ENCODE measurements around the gene ANKRD11.
A peak's percentile ranks its signal among the peaks of the same experiment; 100 is the strongest.
"Not testable (repeated sequence)": the region's sequence is repeated elsewhere in the genome, so short reads cannot be mapped to it uniquely, and the experiment has no call there.

ANKRD11 gene

DNA sequence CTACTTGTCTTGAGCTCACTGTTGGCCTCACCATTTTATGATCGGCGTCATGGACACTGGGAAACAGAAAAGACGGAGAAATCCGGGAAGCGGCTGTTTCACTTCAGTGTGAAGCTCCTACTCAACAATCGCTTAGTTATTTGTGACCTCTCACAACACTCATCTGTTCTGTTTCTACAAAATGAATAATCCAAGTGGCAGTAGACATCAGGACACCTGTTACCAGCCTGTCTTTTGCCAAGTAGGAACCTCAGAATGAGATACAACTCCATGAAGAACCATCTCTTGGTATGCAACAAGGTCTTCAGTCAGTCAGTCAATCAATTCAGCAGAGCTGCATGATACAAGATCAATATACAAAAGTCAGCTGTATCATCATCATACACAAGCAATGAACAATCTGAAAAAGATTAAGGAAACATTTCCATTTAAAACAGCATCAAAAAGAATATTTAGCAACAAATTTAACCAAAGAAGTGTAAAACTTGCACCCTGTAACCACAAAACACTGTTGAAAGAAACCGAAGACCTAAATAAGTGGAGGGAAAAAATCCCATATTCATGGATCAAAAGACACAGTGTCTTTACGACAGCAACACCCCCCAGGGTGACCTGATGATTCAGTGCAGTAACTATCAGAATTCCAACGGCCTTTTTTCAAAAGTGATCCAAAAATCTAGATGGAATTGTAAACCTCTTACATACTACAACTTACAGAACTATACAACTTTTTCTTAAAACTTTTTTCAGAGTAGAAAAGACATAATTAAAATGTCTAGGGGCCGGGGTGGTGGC is 63.4 kb downstream of the ANKRD11 start:
- no peak for DNase-seq

- no peak for DNase-seq
Measured at GRCh38 chr16:89425523-89425922, 64.8 kb downstream of the ANKRD11 start.

GRCh38 chr16:89423681-89424260 is 66.6 kb downstream of the ANKRD11 start:
- DNase-seq: peak; percentile 30 to 51 (median 43)

GRCh38 chr16:89422905-89423630 is 67.3 kb downstream of the ANKRD11 start:
- peak; percentile 82 to 83 (median 82) for DNase-seq

GRCh38 chr16:89422527-89422904 is 67.8 kb downstream of the ANKRD11 start:
- peak; percentile 93 to 95 (median 95) for DNase-seq

DNA sequence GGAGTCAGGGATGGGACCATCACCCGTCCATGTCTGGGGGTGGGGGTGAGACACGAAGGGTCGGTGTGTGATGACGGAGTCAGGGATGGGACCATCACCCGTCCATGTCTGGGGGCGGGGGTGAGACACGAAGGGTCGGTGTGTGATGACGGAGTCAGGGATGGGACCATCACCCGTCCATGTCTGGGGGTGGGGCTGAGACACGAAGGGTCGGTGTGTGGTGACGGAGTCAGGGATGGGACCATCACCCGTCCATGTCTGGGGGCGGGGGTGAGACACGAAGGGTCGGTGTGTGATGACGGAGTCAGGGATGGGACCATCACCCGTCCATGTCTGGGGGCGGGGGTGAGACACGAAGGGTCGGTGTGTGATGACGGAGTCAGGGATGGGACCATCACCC is 69.1 kb downstream of the ANKRD11 start:
- not testable (repeated sequence) for DNase-seq

- DNase-seq: no peak
Measured at GRCh38 chr16:89420204-89420603, 70.2 kb downstream of the ANKRD11 start.

DNA sequence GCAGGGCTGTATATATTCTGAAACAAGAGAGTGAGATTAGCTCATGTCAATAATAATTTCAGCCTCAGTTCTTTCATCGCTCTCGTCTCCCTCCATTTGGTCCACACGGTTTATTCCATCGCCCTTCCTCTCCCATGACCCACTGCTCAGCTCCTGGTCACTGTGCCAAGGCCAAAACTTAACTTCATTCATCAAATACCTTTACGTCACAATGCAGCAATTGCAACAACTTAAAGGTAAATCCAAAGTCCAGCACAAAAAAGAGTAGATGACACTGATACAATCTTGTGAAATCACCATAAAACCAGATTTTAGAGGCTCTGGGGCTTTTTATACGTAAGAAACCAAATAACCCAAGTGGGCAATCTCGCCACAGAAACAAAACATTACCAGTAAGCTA is 72.0 kb downstream of the ANKRD11 start:
- DNase-seq: no peak

- no peak for DNase-seq
Measured at GRCh38 chr16:89417352-89417751, 73.0 kb downstream of the ANKRD11 start.

DNA sequence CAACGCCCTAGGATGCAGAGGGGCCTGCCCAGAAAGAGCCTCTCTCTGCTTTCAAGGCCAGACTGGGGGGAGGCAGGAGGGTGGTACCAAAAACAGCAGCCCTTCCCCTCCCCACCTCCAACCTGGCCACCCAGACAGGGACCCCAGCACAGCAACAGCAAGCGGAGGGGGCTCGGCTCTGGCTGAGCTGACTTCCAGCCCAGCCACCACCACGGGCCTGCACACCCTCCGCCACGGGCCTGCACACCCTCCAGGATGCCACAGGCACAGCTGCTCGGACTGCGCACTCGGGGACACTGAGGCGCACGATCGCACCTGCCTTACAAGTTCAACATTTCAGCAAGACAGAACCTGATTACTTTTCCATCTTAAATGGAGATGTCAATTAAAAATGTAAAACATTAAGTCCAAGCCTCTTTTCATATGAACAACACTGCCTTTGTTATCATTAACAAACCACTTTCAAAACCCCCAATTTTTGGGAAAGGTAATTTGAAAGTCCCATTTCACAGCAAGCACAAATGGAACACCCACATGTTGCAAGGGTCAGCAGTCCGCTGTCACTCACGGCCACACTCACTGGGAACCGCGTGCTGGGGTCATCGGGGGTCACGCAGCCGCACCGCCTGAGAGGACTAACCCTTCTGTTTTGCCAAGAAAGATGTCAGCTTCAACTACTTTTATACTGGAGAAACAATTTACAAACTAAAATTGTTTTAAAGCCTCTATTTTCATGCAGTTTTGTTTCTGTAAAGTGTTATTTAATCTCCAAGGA is 76.4 kb downstream of the ANKRD11 start:
- DNase-seq: no peak

DNA sequence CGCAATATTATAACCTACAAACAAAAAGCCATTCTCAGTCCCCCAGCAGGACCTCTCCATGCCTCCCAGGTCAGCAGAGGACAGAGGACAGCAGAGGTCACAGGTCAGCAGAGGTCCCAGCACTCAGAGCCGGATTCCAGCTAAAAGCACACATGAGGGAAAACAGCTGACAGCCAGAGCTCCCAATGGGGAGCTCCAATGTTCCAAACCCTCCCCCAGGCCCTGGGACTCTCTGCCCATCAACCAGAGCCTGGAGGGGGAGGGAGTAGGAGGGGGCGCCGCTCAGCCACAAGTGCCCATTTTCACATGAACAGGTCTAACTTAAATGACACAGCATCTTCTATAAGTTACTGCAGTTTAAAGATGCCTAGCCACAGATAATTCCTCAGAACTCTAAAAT is 77.5 kb downstream of the ANKRD11 start:
- DNase-seq: no peak

DNA sequence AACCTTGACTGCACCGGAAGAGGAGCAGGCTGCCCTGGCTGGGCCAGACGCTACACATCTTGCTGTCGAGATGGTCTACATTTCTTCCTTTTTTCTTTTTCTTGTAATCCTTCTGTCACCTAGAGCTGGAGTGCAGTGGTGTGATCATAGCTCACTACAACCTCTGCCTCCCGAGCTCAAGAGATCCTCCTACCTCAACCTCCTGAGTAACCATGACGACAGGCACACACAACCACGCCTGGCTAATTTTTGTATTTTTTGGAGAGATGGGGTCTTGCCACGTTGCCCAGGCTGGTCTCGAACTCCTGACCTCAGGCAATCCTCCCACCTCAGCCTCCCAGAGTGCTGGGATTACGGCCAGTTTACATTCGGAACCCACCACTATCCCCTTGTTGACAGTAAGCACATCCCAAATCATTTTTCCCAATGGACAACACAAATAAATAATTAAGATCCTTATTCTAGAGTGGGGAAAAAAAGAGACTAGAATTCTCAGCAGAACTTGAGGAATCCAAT is 79.0 kb downstream of the ANKRD11 start:
- DNase-seq: no peak

- DNase-seq: peak in 1 of 3 donors; percentile 36
Measured at GRCh38 chr16:89410794-89411309, 79.5 kb downstream of the ANKRD11 start.

- no peak for DNase-seq
Measured at GRCh38 chr16:89410322-89410721, 80.0 kb downstream of the ANKRD11 start.

GRCh38 chr16:89409161-89409711 is 81.1 kb downstream of the ANKRD11 start:
- peak in 1 of 3 donors; percentile 21 for DNase-seq

DNA sequence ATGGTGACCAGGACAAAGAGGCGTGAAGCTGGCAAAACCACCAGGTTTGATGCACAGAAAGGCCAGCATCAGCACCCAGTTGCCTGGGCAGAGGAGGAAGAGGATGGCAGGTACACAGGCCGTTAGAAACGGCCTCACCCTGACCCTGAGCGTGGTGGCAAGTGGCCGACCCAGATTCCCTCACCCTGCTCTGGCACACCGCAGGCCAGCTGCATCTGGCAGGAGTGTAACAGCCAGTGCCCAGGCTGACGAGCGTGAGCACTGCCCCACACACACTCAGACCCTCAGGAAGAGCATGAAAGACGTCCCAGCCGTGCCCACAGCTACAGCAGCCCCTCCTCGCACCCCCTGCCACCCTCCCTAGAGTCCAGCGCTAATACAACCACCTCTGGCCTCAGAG is 82.0 kb downstream of the ANKRD11 start:
- no peak for DNase-seq

DNA sequence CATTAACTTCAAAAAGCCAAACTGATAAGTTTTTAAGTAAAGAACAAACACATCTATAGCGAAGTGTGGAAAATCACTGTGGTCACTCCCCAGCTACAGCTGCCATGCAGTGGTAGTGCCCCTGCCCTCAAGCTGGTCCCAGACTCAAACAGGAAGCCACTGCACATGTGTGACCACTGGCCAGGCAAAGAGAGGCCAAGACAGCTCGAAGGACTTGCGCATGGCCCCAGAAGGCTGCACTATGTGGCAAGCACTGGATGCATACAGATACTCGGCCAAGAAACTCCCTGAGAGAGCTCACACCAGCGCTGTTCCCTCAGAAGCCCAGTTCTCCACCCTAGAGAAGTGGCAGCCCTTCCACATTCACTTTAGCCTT is 82.4 kb downstream of the ANKRD11 start:
- peak in 2 of 3 donors; percentile 31 to 36 for DNase-seq

DNA sequence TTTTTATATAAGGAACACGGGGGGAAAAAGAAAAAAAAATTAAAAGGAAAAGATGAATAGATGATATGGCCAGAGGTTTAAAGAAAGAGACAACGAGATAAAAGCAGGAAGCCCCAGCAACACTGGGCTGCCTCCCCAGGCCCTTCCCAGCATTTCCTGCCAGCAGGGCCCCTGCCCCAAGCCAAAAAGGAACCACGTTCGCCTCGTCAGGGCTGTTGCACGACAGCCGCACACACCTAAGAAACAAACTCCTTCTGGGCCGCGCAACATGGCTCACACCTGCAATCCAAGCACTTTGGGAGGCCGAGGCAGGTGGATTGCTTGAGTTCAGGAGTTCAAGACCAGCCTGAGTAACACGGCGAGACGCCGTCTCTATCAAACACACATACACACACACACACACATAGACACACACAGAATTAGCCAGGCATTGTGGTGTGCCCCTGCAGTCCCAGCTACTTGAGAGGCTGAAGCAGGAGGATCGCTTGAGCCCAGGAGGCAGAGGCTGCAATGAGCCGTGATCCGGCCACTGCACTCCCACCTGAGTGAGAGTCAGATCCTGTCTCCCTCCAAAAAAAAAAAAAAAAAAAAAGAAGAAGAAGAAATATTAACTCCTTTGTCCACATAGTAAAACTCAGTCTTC is 83.0 kb downstream of the ANKRD11 start:
- peak in 1 of 3 donors; percentile 28 for DNase-seq

DNA sequence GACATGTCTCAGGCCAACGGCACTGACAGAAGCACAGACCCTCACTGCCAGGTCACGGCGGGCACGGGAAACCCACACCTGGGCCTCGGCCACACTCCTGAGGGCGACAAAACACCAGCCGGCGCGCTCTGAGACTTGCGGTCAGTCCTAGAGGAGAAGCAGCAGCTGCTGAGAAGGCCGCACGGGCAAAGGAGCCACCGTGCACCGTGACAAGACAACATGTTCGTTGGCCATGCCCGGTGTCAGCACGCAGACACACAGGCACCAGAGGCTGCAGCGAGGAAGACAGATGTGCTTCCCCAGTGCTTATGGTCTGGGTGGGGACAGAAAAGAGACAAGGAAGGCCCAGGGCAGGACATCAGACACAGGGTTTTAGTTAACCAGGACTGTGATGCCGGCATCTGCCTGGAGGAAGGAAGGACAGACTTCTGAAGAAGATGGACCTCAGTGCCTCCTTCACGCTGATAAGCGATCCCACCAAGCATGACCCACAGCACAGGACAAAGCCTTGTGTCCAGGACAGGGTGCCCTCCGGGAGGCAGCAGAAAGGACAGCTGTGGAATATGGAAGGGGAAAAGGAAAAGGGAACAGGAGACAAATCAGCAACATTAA is 84.0 kb downstream of the ANKRD11 start:
- no peak for DNase-seq

DNA sequence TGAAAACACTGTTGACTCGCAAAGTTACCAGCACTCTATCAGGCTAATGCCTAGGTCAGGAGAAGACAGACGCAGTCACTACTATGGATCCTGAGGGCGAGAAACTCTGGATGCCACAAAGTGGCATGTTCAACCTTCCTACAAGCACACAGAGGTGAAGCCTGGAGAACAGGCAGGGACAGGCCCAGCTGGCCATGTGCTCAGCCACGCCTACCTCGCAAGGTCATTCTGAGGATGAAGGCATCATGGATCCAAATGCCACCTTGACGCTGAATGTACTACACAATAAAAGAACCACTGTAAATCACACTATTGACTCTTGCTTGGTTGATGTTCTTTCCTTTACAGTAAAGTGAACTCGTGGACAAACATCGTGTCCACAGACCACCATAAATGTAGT is 85.8 kb downstream of the ANKRD11 start:
- DNase-seq: no peak

DNA sequence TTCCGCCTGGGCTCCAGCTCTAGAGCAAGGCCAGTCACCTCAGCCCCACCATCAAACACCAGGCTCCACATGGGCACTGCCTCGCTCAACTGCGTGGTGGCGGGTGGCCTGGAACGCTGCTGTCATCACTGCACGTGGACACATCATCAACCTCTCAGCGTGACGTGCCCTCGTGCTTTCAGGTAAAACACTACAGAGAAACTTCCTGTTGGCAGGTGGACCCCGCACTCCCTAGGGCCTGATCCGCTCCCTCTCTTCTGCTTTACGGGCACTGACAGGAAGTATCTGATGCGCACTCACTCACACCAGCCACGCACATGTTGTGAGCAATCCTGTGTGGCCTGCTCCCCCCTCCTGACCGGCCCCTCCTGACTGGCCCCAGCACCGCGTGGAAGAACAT is 87.4 kb downstream of the ANKRD11 start:
- peak in 1 of 3 donors; percentile 36 for DNase-seq
